Prostate gland (tissue), 2 donors: ENCODE data around the gene ANKRD44. TPM values are rescaled to one million over a fixed set of nuclear protein-coding genes. Genes with fewer than 3 reads are reported as not detected.

Experiments
- DNase-seq: peaks from one replicate; pipeline ENCODE4 v3.0.0-alpha.2; 2019; ENCODE audit warnings: low spot score
- H3K27ac ChIP-seq, 2 donors: fragments of 200-600 bp; sonication (generic); 2 replicates each; pipeline ENCODE4 v1.5.1; 2017 to 2019
- H3K27me3 ChIP-seq: fragments of 200-600 bp; sonication (generic); replicated peaks from 2 replicates; pipeline ENCODE4 v1.5.1; 2019; ENCODE audit not compliant: insufficient read depth
- H3K36me3 ChIP-seq, 2 donors: fragments of 200-600 bp; sonication (generic); 1 replicate in 1 of 2; 2 replicates in 1 of 2; pipeline versions ENCODE4 v1.5.1 to v1.8.1; 2017 to 2019
- H3K4me1 ChIP-seq: fragments of 200-600 bp; sonication (generic); replicated peaks from 2 replicates; pipeline ENCODE4 v1.5.1; 2019
- H3K4me3 ChIP-seq, 2 donors: fragments of 200-600 bp; sonication (generic); 2 replicates each; pipeline ENCODE4 v1.5.1; 2017 to 2019
- H3K9me3 ChIP-seq: fragments of 200-600 bp; sonication (generic); 2 replicates; pipeline ENCODE4 v1.5.1; 2017
- CTCF ChIP-seq, 4 experiments: fragments of 200-600 bp in 2 of 4; fragments of 450-650 bp in 2 of 4; sonication (generic) in 2 of 4; IDR thresholded peaks; 1 replicate in 3 of 4; 2 replicates in 1 of 4; pipeline ENCODE4 v1.5.1; 2016 to 2019; ENCODE audit warnings: antibody characterized with exemption in 4 of 4, mild to moderate bottlenecking in 2 of 4, moderate library complexity in 2 of 4
- POLR2A ChIP-seq: fragments of 450-650 bp; IDR thresholded peaks from one replicate; pipeline ENCODE4 v1.6.1; 2016; ENCODE audit warnings: antibody characterized with exemption, mild to moderate bottlenecking
- POLR2AphosphoS5 ChIP-seq: sonication (generic); formaldehyde crosslinking; IDR thresholded peaks from one replicate; pipeline ENCODE4 v1.6.1; 2017; ENCODE audit warnings: antibody characterized with exemption
- whole genome bisulfite sequencing: methylation state at CpG from one replicate; pipeline ENCODE4 v1.1.5; 2018; 5-methylcytosine and 5-hydroxymethylcytosine counted together
- intact Hi-C: fragments of 100-400 bp; cut with DNase I; formaldehyde crosslinking; loops from one replicate; pipeline ENCODE4 v1.14.2; 2022
- total RNA-seq, 2 donors: library from RNA; depleted of rRNA; stranded (reverse); fragments of >200 nt; gene quantifications; one replicate each; pipeline ENCODE4 v1.1.0, GENCODE V29; 2016

The ANKRD44 gene
- total RNA-seq, 2 donors from 2014 or later = 6.0 to 11.2 TPM

- TF ChIP-seq POLR2A (no peak), POLR2AphosphoS5 (no peak)
- Histone ChIP-seq H3K27me3 (no peaks in the 10 kb centered on the region), H3K4me1 (no peaks in the 10 kb centered on the region), H3K36me3 (no peaks in the 10 kb centered on the region), H3K9me3 (no peaks in the 10 kb centered on the region), H3K4me3 (no peak overlapping the region), H3K27ac (no peak overlapping the region)
- DNase-seq = no peak
- intact Hi-C loops = loop anchor here (5.0 kb wide), 1 partner anchor 51 kb away; no protein-coding TSS in a partner anchor
Measured at GRCh38 chr2:197256021-197256420, 54.6 kb downstream of the ANKRD44 start.

GRCh38 chr2:197255543-197255942 lies 55.0 kb downstream of the ANKRD44 start:
- Histone ChIP-seq H3K4me1 (no peaks in the 10 kb centered on the region), H3K27me3 (no peaks in the 10 kb centered on the region), H3K36me3 (no peaks in the 10 kb centered on the region), H3K9me3 (no peaks in the 10 kb centered on the region), H3K27ac (peak overlapping the region in 1 of 2 donors; percentile 0), H3K4me3 (no peak overlapping the region)
- WGBS = 26% methylated on average over 9 of the region's 9 CpGs
- DNase-seq = peak; percentile 14
- intact Hi-C loops = loop anchor here (5.0 kb wide), 1 partner anchor 52 kb away; no protein-coding TSS in a partner anchor
- TF ChIP-seq POLR2A (no peak), POLR2AphosphoS5 (no peak), CTCF (IDR thresholded peaks at IDR 0.05) (no peak)

GRCh38 chr2:197254776-197255530 lies 55.6 kb downstream of the ANKRD44 start:
- WGBS = 78% methylated on average over 5 of the region's 5 CpGs
- peak overlapping the region in 1 of 2 donors; percentile 0 for H3K27ac ChIP-seq
- intact Hi-C loops = loop anchor here (5.0 kb wide), 1 partner anchor 52 kb away; no protein-coding TSS in a partner anchor
- H3K4me1 ChIP-seq = no peaks in the 10 kb centered on the region
- H3K27me3 ChIP-seq = no peaks in the 10 kb centered on the region
- no peaks in the 10 kb centered on the region for H3K36me3 ChIP-seq
- H3K4me3 ChIP-seq = no peak overlapping the region
- no peak for DNase-seq
- TF ChIP-seq CTCF (IDR thresholded peaks at IDR 0.05) (no peak), POLR2AphosphoS5 (no peak), POLR2A (no peak)
- H3K9me3 ChIP-seq = no peaks in the 10 kb centered on the region

GRCh38 chr2:197251576-197251975 lies 59.0 kb downstream of the ANKRD44 start:
- Histone ChIP-seq H3K27me3 (no peaks in the 10 kb centered on the region), H3K4me1 (no peaks in the 10 kb centered on the region), H3K4me3 (no peak overlapping the region), H3K9me3 (no peaks in the 10 kb centered on the region), H3K36me3 (no peaks in the 10 kb centered on the region), H3K27ac (no peak overlapping the region)
- no peak for DNase-seq
- WGBS = 63% methylated on average over 4 of the region's 4 CpGs
- intact Hi-C loops = no loop called here
- no peak for TF ChIP-seq POLR2AphosphoS5
- no peak for TF ChIP-seq POLR2A
- TF ChIP-seq CTCF (IDR thresholded peaks at IDR 0.05) = no peak

- WGBS = 38% methylated on average over 3 of the region's 3 CpGs
- DNase-seq = no peak
- H3K9me3 ChIP-seq = no peaks in the 10 kb centered on the region
- no peaks in the 10 kb centered on the region for H3K27me3 ChIP-seq
- TF ChIP-seq POLR2AphosphoS5 (no peak), CTCF (IDR thresholded peaks at IDR 0.05) (no peak), POLR2A (no peak)
- no peaks in the 10 kb centered on the region for H3K4me1 ChIP-seq
- intact Hi-C loops = no loop called here
- H3K4me3 ChIP-seq = no peak overlapping the region
- no peak overlapping the region for H3K27ac ChIP-seq
- no peaks in the 10 kb centered on the region for H3K36me3 ChIP-seq
Measured at GRCh38 chr2:197251163-197251562, 59.4 kb downstream of the ANKRD44 start.
